ENCODE results near the gene YKT6.

YKT6 gene

GRCh38 chr7:44224080-44224973 is 23.5 kb downstream of the YKT6 start:
- TF ChIP-seq CTCF (IDR thresholded peaks at IDR 0.05; ENCODE audit: insufficient read depth, missing control alignments) = no peak
- DNase-seq (ENCODE audit: insufficient read length, low spot score) = peak; percentile 99
- no peak for FAIRE-seq

GRCh38 chr7:44224974-44225565 is 24.3 kb downstream of the YKT6 start:
- no peak for TF ChIP-seq CTCF (IDR thresholded peaks at IDR 0.05; ENCODE audit: insufficient read depth, missing control alignments)

GRCh38 chr7:44225566-44226395 is 25.0 kb downstream of the YKT6 start:
- TF ChIP-seq CTCF (IDR thresholded peaks at IDR 0.05; ENCODE audit: insufficient read depth, missing control alignments) = no peak
- DNase-seq (ENCODE audit: insufficient read length, low spot score) (no peak), FAIRE-seq (no peak)

More at GRCh38 chr7:44224974-44225565, 24.3 kb downstream of the YKT6 start:
- FAIRE-seq (no peak), DNase-seq (ENCODE audit: insufficient read length, low spot score) (no peak)

GRCh38 chr7:44226396-44226753 is 25.6 kb downstream of the YKT6 start:
- TF ChIP-seq CTCF (IDR thresholded peaks at IDR 0.05; ENCODE audit: insufficient read depth, missing control alignments) = no peak
- no peak for DNase-seq (ENCODE audit: insufficient read length, low spot score)
- FAIRE-seq = no peak

- no peak for TF ChIP-seq CTCF (IDR thresholded peaks at IDR 0.05; ENCODE audit: insufficient read depth, missing control alignments)
- FAIRE-seq (no peak), DNase-seq (ENCODE audit: insufficient read length, low spot score) (no peak)
These were observed 27.1 kb downstream of the YKT6 start for GRCh38 chr7:44227911-44228310.

GRCh38 chr7:44228571-44229350 is 28.0 kb downstream of the YKT6 start:
- no peak for TF ChIP-seq CTCF (IDR thresholded peaks at IDR 0.05; ENCODE audit: insufficient read depth, missing control alignments)
- FAIRE-seq (no peak), DNase-seq (ENCODE audit: insufficient read length, low spot score) (no peak)

Data from D721Med (cell line).